Choroid plexus epithelial cell (primary cell): ENCODE measurements around the gene NELL1.

Experiments
- DNase-seq: peaks from one replicate; pipeline ENCODE4 v3.0.0-alpha.2; 2010; ENCODE audit warnings: low read depth
- H3K4me3 ChIP-seq: 2 replicates; pipeline ENCODE4 v1.5.1; 2011; ENCODE audit warnings: low read depth, mild to moderate bottlenecking, control low read depth, low read length, moderate library complexity
- CTCF ChIP-seq: conservative IDR thresholded peaks from 2 replicates; pipeline ENCODE4 v1.5.1; 2011; ENCODE audit warnings: low read depth, mild to moderate bottlenecking, control low read depth, inconsistent platforms, low read length, moderate library complexity

Gene NELL1

GRCh38 chr11:21411104-21411503, 741.7 kb downstream of the NELL1 start:
- no peak for DNase-seq
- no peak overlapping the region for H3K4me3 ChIP-seq
- TF ChIP-seq CTCF = no peak

- TF ChIP-seq CTCF = no peak
- no peak overlapping the region for H3K4me3 ChIP-seq
- DNase-seq = no peak
Measured at GRCh38 chr11:21411597-21411996, 742.2 kb downstream of the NELL1 start.

GRCh38 chr11:21412652-21413383, 743.4 kb downstream of the NELL1 start:
- TF ChIP-seq CTCF = no peak
- no peak overlapping the region for H3K4me3 ChIP-seq
- DNase-seq = no peak

GRCh38 chr11:21414953-21415352, 745.6 kb downstream of the NELL1 start:
- no peak overlapping the region for H3K4me3 ChIP-seq
- TF ChIP-seq CTCF = no peak
- DNase-seq = no peak

GRCh38 chr11:21415606-21416005, 746.2 kb downstream of the NELL1 start:
- no peak for DNase-seq
- H3K4me3 ChIP-seq = no peak overlapping the region
- no peak for TF ChIP-seq CTCF

GRCh38 chr11:21421711-21422329, 752.4 kb downstream of the NELL1 start:
- DNase-seq = no peak
- TF ChIP-seq CTCF = no peak
- no peak overlapping the region for H3K4me3 ChIP-seq

- H3K4me3 ChIP-seq = no peak overlapping the region
- no peak for DNase-seq
- no peak for TF ChIP-seq CTCF
Measured at GRCh38 chr11:21426931-21427330, 757.5 kb downstream of the NELL1 start.
